SK-N-SH (cell line): Measurements from ENCODE around the gene RCAN3. TPM values are rescaled to one million over a fixed set of nuclear protein-coding genes. Genes with fewer than 3 reads are reported as not detected.

Source experiments
- CTCF ChIA-PET: fragments of 300-600, 350-600 bp; formaldehyde crosslinking; extraction: SDS; loops from one replicate; lab custom pipeline; 2021; lab: Yijun Ruan, JAX
- POLR2A ChIA-PET: fragments of 350-600 bp; sonication (Branson Sonifier 250); formaldehyde crosslinking; extraction: SDS; loops from one replicate; lab custom pipeline; 2020; ENCODE audit warnings: antibody characterized with exemption, inconsistent platforms; lab: Yijun Ruan, JAX
- DNase-seq: peaks from one replicate; pipeline ENCODE4 v3.0.0; 2012
- H2AFZ ChIP-seq: fragments of 200-600 bp; sonication (generic); 2 replicates; pipeline ENCODE4 v1.8.1; 2016; ENCODE audit warnings: antibody characterized with exemption, mild to moderate bottlenecking, low read depth
- H3F3A ChIP-seq: fragments of 200-600 bp; sonication (generic); replicated peaks from 2 replicates; pipeline ENCODE3; 2016; ENCODE audit warnings: antibody characterized with exemption, mild to moderate bottlenecking; ENCODE audit not compliant: insufficient read depth
- H3K27ac ChIP-seq, 2 experiments: fragments of 200-500 bp in 1 of 2; fragments of 200-600 bp in 1 of 2; sonication (Bioruptor generic) in 1 of 2; sonication (generic), shearing (Covaris generic) in 1 of 2; 2 replicates each; pipeline versions ENCODE4 v1.5.1 to v1.6.1; 2014 to 2016; ENCODE audit warnings: low read depth in 2 of 2, inconsistent platforms in 1 of 2, low read length in 1 of 2, mild to moderate bottlenecking in 1 of 2, mixed read lengths in 1 of 2
- H3K27me3 ChIP-seq: fragments of 200-600 bp; sonication (generic), shearing (Covaris generic); 2 replicates; pipeline ENCODE4 v1.6.1; 2016; ENCODE audit warnings: mixed run types; ENCODE audit not compliant: insufficient read depth
- H3K36me3 ChIP-seq, 2 experiments: fragments of 200-500 bp in 1 of 2; fragments of 200-600 bp in 1 of 2; sonication (Bioruptor generic) in 1 of 2; sonication (generic) in 1 of 2; replicated peaks in 1 of 2; 2 replicates each; pipeline versions ENCODE3 to v1.5.1; 2014 to 2016; ENCODE audit warnings: low read length in 1 of 2, mild to moderate bottlenecking in 1 of 2; ENCODE audit not compliant: insufficient read depth in 2 of 2, control insufficient read depth in 1 of 2
- H3K4me1 ChIP-seq, 2 experiments: fragments of 200-500 bp in 1 of 2; fragments of 200-600 bp in 1 of 2; sonication (Bioruptor generic) in 1 of 2; sonication (generic), shearing (Covaris generic) in 1 of 2; 2 replicates each; pipeline versions ENCODE4 v1.5.1 to v1.6.1; 2014 to 2016; ENCODE audit warnings: low read depth in 1 of 2, low read length in 1 of 2, mixed run types in 1 of 2; ENCODE audit not compliant: insufficient read depth in 2 of 2, control insufficient read depth in 1 of 2
- H3K4me2 ChIP-seq: fragments of 200-600 bp; sonication (generic), shearing (Covaris generic); 2 replicates; pipeline ENCODE4 v1.6.1; 2017; ENCODE audit warnings: mixed run types
- H3K4me3 ChIP-seq, 2 experiments: fragments of 200-500 bp in 1 of 2; fragments of 200-600 bp in 1 of 2; sonication (Bioruptor generic) in 1 of 2; sonication (generic), shearing (Covaris generic) in 1 of 2; 2 replicates each; pipeline versions ENCODE4 v1.5.1 to v1.8.1; 2014 to 2016; ENCODE audit warnings: low read depth in 2 of 2, inconsistent platforms in 1 of 2, low read length in 1 of 2, mild to moderate bottlenecking in 1 of 2, mixed read lengths in 1 of 2, moderate library complexity in 1 of 2
- H3K79me2 ChIP-seq: fragments of 200-600 bp; sonication (generic); 2 replicates; pipeline ENCODE4 v1.8.1; 2017; ENCODE audit warnings: mild to moderate bottlenecking; ENCODE audit not compliant: insufficient read depth
- H3K9ac ChIP-seq: fragments of 200-600 bp; sonication (generic); 2 replicates; pipeline ENCODE4 v1.6.1; 2017; ENCODE audit warnings: mixed run types
- H3K9me2 ChIP-seq: fragments of 200-600 bp; sonication (generic); 2 replicates; pipeline ENCODE4 v1.6.1; 2017; ENCODE audit warnings: mixed run types
- H3K9me3 ChIP-seq: fragments of 200-600 bp; sonication (generic); 2 replicates; pipeline ENCODE4 v1.6.1; 2017; ENCODE audit warnings: mixed run types, mild to moderate bottlenecking, moderate library complexity
- H4K20me1 ChIP-seq: fragments of 200-600 bp; sonication (generic); 2 replicates; pipeline ENCODE4 v1.6.1; 2017; ENCODE audit warnings: mild to moderate bottlenecking, mixed run types; ENCODE audit not compliant: insufficient read depth
- EP300 ChIP-seq, 2 experiments: IDR thresholded peaks; 2 replicates each; pipeline versions ENCODE4 v1.4.0 to v1.6.1; 2012; ENCODE audit warnings: borderline replicate concordance in 1 of 2, low read depth in 1 of 2, low read length in 1 of 2
- FOSL2 ChIP-seq: IDR thresholded peaks from 2 replicates; pipeline ENCODE4 v1.4.0; 2012; ENCODE audit warnings: low read depth, mild to moderate bottlenecking, moderate library complexity, borderline replicate concordance
- FOXJ3 ChIP-seq: sonication (generic); formaldehyde crosslinking; IDR thresholded peaks from 2 replicates; pipeline ENCODE4 v1.5.1; 2020; ENCODE audit warnings: mild to moderate bottlenecking, missing genetic modification reagents
- FOXM1 ChIP-seq: IDR thresholded peaks from 2 replicates; pipeline ENCODE4 v1.4.0; 2012; ENCODE audit warnings: low read depth, mild to moderate bottlenecking
- GABPA ChIP-seq: IDR thresholded peaks from 2 replicates; pipeline ENCODE4 v1.4.0; 2012; ENCODE audit warnings: low read depth, mild to moderate bottlenecking
- GATA2 ChIP-seq: sonication (generic); formaldehyde crosslinking; IDR thresholded peaks from 2 replicates; pipeline ENCODE4 v1.5.0; 2020; ENCODE audit warnings: mild to moderate bottlenecking, missing genetic modification reagents
- NFIC ChIP-seq: IDR thresholded peaks from 2 replicates; pipeline ENCODE4 v1.4.0; 2012; ENCODE audit warnings: borderline replicate concordance
- POLR2AphosphoS5 ChIP-seq: IDR thresholded peaks from 2 replicates; pipeline ENCODE4 v1.6.1; 2012; ENCODE audit warnings: low read depth, low read length
- RCOR1 ChIP-seq: fragments of 150-350 bp; IDR thresholded peaks from 2 replicates; pipeline ENCODE4 v1.6.1; 2017; ENCODE audit warnings: antibody characterized with exemption, low read length
- SIN3A ChIP-seq: IDR thresholded peaks from 2 replicates; pipeline ENCODE4 v1.6.1; 2012; ENCODE audit warnings: low read depth, mild to moderate bottlenecking, low read length, moderate library complexity, borderline replicate concordance
- TAF1 ChIP-seq: IDR thresholded peaks from 2 replicates; pipeline ENCODE4 v1.6.1; 2012; ENCODE audit warnings: low read depth, mild to moderate bottlenecking, low read length, moderate library complexity, borderline replicate concordance
- TEAD4 ChIP-seq: IDR thresholded peaks from 2 replicates; pipeline ENCODE4 v1.4.0; 2012; ENCODE audit warnings: mild to moderate bottlenecking, borderline replicate concordance; ENCODE audit not compliant: insufficient read depth
- YY1 ChIP-seq: IDR thresholded peaks from 2 replicates; pipeline ENCODE4 v1.4.0; 2012; ENCODE audit warnings: low read depth, mild to moderate bottlenecking
- WGBS: methylation state at CpG from one replicate; pipeline ENCODE4 v1.1.6; 2017; ENCODE audit warnings: low lambda C conversion rate; 5-methylcytosine and 5-hydroxymethylcytosine counted together
- polyA plus RNA-seq, 3 experiments: library from polyadenylated mRNA; depleted of rRNA; stranded (reverse); fragments of >200 nt; gene quantifications; 2 replicates each; pipeline ENCODE4 v1.2.3, GENCODE V29; 2012
- TF ChIP-seq, protein P1 (sequence below): IDR thresholded peaks from 2 replicates; pipeline ENCODE4 v1.4.0; 2012; ENCODE audit warnings: low read depth, borderline replicate concordance
- TF ChIP-seq, protein P2 (sequence below): fragments of 150-350 bp; IDR thresholded peaks from 2 replicates; pipeline ENCODE4 v1.6.1; 2016; ENCODE audit warnings: mild to moderate bottlenecking, low read depth, low read length
- TF ChIP-seq, protein P3 (sequence below): fragments of 150-350 bp; IDR thresholded peaks from 2 replicates; pipeline ENCODE4 v1.6.1; 2017; ENCODE audit warnings: antibody characterized with exemption, low read length, low read depth, borderline replicate concordance

RCAN3 gene
- polyA plus RNA-seq, 1 of the 3 experiments (the other 2 are of a cell fraction) = 4.8 TPM

DNA sequence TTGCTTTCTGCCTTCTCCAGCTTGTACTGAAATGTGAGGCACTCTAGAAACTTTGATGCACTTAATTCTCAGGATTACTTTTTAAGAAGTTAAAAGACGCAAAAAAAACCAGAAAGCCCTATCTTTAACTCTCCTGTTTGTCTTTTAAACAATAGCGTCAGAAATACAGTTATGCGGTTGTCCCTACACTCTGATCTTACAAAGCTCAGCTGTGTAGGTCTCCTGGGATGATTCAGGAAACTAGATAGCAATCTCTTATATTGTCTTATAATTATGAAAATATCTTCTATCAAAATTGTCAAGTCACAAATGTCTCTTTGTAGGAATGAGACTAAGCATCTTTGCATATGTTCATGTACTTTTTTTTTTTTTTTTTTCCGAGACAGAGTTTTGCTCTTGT is 26.9 kb upstream of the RCAN3 start (continued):
- TF ChIP-seq, protein P1, sequence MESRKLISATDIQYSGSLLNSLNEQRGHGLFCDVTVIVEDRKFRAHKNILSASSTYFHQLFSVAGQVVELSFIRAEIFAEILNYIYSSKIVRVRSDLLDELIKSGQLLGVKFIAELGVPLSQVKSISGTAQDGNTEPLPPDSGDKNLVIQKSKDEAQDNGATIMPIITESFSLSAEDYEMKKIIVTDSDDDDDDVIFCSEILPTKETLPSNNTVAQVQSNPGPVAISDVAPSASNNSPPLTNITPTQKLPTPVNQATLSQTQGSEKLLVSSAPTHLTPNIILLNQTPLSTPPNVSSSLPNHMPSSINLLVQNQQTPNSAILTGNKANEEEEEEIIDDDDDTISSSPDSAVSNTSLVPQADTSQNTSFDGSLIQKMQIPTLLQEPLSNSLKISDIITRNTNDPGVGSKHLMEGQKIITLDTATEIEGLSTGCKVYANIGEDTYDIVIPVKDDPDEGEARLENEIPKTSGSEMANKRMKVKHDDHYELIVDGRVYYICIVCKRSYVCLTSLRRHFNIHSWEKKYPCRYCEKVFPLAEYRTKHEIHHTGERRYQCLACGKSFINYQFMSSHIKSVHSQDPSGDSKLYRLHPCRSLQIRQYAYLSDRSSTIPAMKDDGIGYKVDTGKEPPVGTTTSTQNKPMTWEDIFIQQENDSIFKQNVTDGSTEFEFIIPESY = no peak
- no peak for TF ChIP-seq FOXJ3 (CRISPR knock-in tag)
- no peak for TF ChIP-seq SIN3A
- TF ChIP-seq TEAD4 = no peak
- TF ChIP-seq EP300 (IDR thresholded peaks at IDR 0.05; ENCODE audit: borderline replicate concordance in 1 of 2, low read depth in 1 of 2, low read length in 1 of 2) = no peak
- TF ChIP-seq TAF1 = no peak
- no peak for TF ChIP-seq FOSL2
- TF ChIP-seq, protein P2, sequence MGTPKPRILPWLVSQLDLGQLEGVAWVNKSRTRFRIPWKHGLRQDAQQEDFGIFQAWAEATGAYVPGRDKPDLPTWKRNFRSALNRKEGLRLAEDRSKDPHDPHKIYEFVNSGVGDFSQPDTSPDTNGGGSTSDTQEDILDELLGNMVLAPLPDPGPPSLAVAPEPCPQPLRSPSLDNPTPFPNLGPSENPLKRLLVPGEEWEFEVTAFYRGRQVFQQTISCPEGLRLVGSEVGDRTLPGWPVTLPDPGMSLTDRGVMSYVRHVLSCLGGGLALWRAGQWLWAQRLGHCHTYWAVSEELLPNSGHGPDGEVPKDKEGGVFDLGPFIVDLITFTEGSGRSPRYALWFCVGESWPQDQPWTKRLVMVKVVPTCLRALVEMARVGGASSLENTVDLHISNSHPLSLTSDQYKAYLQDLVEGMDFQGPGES = no peak

DNA sequence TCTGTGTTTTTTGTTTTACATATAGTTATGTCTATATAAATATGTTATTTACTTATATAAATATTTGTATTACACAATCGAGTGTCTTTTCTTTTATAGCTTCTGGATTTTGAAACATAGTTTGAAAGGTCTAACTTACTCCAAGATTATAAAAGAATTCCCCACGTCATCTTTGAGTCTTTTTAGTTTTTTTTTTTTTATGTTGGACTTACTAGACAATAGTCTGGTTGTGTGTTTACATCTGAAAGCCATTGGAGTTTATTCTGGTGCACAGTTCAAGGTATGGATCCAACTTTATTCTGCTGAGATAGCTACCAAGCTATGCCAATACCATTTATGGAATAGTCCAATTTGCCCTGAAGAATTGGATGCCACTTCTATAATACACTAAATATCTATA is 26.1 kb upstream of the RCAN3 start:
- no peaks in the 10 kb centered on the region for H3K79me2 ChIP-seq
- no peak overlapping the region for H2AFZ ChIP-seq
- no peaks in the 10 kb centered on the region for H3K27me3 ChIP-seq
- WGBS = 59% methylated on average over 2 of the region's 2 CpGs
- no peaks in the 10 kb centered on the region for H3K9me3 ChIP-seq
- no peaks in the 10 kb centered on the region for H3K9me2 ChIP-seq
- no peak for TF ChIP-seq FOXM1
- TF ChIP-seq, all 33 proteins: peak for 0
- H3K4me3 ChIP-seq = no peak overlapping the region
- no peak overlapping the region for H3K4me2 ChIP-seq
- no peaks in the 10 kb centered on the region for H3F3A ChIP-seq
- no peaks in the 10 kb centered on the region for H3K36me3 ChIP-seq
- no peaks in the 10 kb centered on the region for H4K20me1 ChIP-seq
- ChIA-PET POLR2A (no interaction called here), CTCF (interaction anchor here (1.1 to 1.6 kb wide), 2 partner anchors 61 to 84 kb away, joined by 3 to 4 read pairs; partner anchors contain the start of gene NIPAL3)
- DNase-seq = no peak
- H3K4me1 ChIP-seq = no peaks in the 10 kb centered on the region
- no peak overlapping the region for H3K9ac ChIP-seq
- H3K27ac ChIP-seq = no peak overlapping the region

DNA sequence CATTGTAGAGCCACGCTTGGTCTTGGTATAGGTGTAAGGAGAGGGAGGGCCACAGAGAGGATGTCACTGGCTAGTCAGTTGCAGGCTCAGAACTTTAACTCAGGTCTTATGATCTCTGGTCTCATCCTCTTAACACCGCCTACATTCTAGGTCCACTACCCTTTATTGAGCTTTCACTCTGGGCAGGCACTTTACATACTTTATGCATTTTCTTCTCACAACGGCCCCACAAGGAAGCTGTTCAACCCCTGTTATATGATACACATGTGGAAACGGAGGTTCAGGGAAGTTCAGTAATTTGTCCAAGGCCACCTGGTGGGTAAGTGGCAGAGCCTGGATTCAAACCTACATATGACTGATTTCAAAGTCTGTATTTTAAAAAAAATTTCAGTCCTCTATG is 25.3 kb upstream of the RCAN3 start:
- no peak overlapping the region for H3K4me2 ChIP-seq
- H3K9ac ChIP-seq = no peak overlapping the region
- CTCF ChIA-PET = interaction anchor here (1.1 to 1.6 kb wide), 3 partner anchors 62 to 110 kb away, joined by 3 to 4 read pairs (median 4); partner anchors contain the start of gene NIPAL3
- no peaks in the 10 kb centered on the region for H4K20me1 ChIP-seq
- DNase-seq = no peak
- WGBS = 86% methylated on average over 4 of the region's 4 CpGs
- H3K4me3 ChIP-seq = no peak overlapping the region
- H3K27me3 ChIP-seq = no peaks in the 10 kb centered on the region
- no peak overlapping the region for H3K27ac ChIP-seq
- no peaks in the 10 kb centered on the region for H3K4me1 ChIP-seq
- no peaks in the 10 kb centered on the region for H3K9me2 ChIP-seq
- no peak overlapping the region for H2AFZ ChIP-seq
- no peaks in the 10 kb centered on the region for H3K79me2 ChIP-seq
- no peaks in the 10 kb centered on the region for H3F3A ChIP-seq
- H3K9me3 ChIP-seq = no peaks in the 10 kb centered on the region
- H3K36me3 ChIP-seq = no peaks in the 10 kb centered on the region
- POLR2A ChIA-PET = no interaction called here
- no peak for TF ChIP-seq FOXJ3 (CRISPR knock-in tag)
- TF ChIP-seq POLR2AphosphoS5 = no peak
- no peak for TF ChIP-seq NFIC
- no peak for TF ChIP-seq YY1
- no peak for TF ChIP-seq SIN3A
- TF ChIP-seq, protein P3, sequence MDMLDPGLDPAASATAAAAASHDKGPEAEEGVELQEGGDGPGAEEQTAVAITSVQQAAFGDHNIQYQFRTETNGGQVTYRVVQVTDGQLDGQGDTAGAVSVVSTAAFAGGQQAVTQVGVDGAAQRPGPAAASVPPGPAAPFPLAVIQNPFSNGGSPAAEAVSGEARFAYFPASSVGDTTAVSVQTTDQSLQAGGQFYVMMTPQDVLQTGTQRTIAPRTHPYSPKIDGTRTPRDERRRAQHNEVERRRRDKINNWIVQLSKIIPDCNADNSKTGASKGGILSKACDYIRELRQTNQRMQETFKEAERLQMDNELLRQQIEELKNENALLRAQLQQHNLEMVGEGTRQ = no peak
- no peak for TF ChIP-seq GATA2
- no peak for TF ChIP-seq TEAD4
- no peak for TF ChIP-seq RCOR1
- TF ChIP-seq, protein P1 = no peak
- TF ChIP-seq GABPA = no peak
- TF ChIP-seq, protein P2 = no peak
